ENCODE measurements around the gene IFNL3.
"Not testable (repeated sequence)": the region's sequence is repeated elsewhere in the genome, so short reads cannot be mapped to it uniquely, and the experiment has no call there.

GRCh38 chr19:39244410-39245100 is at the start of gene IFNL3:
- not testable (repeated sequence) for TF ChIP-seq POLR2A (IDR thresholded peaks at IDR 0.05; ENCODE audit: low read depth, low read length); SPI1 (IDR thresholded peaks at IDR 0.05; ENCODE audit: low read depth, low read length); TAF1 (IDR thresholded peaks at IDR 0.05; ENCODE audit: low read depth, low read length); PAX5 (IDR thresholded peaks at IDR 0.05; ENCODE audit: insufficient read depth, low read length, severe bottlenecking)

Measured in GM12891 (cell line).